Epithelial cell of proximal tubule (primary cell): Measurements from ENCODE around the gene SF3A2. TPM values are rescaled to one million over a fixed set of nuclear protein-coding genes. Genes with fewer than 3 reads are reported as not detected.

ENCODE experiments used
- DNase-seq: peaks from one replicate; pipeline ENCODE4 v3.0.0-alpha.2; 2011; ENCODE audit warnings: low read depth
- H3K4me3 ChIP-seq: 2 replicates; pipeline ENCODE4 v1.5.1; 2011; ENCODE audit warnings: low read depth, mild to moderate bottlenecking, low read length
- total RNA-seq: library from RNA; depleted of rRNA; stranded (reverse); fragments of >200 nt; gene quantifications from 2 replicates; pipeline ENCODE4 v1.2.3, GENCODE V29; 2015
- TF ChIP-seq, protein P1 (sequence below): conservative IDR thresholded peaks from 2 replicates; pipeline ENCODE4 v1.5.1; 2012; ENCODE audit warnings: low read depth, mild to moderate bottlenecking, low read length

The SF3A2 gene
- total RNA-seq, 1 donor from 2014 or later: 51.7 TPM

DNA sequence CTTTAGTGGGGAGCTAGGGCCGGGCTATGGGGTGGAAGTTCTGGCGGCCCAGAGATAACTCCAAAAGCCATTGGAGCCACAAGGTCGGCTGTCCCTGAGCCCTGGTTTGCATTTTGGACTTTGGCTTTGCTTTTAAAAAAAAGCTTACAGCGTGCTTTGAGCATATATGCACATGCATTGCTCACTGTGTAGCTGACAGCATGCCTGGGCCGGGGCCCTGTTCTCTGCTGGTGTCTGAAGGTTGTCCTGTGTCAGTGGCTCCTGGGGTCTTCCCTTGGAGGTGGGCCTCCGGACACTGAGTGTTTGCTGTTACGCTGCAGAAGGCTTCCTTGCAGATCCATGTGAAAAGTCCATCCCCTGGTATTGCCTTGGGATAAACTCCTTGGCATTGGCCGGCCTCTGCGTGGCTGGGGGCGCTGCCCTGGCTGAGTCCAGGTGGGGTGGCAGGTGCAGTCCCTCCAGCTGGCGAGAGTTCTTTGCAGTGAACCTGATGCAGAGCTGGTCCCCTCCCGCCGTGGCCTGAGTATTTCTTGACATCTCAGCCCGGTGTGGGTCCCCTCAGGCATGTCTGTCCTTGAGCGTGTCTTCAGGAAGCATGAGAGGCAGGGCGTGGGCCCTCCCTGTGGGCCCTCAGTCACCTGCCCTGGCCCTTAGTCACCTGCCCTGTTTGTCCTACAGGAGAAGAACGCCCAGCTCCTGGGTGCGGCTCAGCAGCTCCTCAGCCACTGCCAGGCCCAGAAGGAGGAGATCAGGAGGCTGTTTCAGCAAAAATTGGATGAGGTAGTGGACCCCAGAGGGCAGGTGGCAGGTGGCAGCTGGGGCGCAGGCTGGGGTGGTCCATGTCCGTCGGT is 23.5 kb upstream of the SF3A2 start:
- no peak for DNase-seq
- no peak overlapping the region for H3K4me3 ChIP-seq
- TF ChIP-seq, protein P1, sequence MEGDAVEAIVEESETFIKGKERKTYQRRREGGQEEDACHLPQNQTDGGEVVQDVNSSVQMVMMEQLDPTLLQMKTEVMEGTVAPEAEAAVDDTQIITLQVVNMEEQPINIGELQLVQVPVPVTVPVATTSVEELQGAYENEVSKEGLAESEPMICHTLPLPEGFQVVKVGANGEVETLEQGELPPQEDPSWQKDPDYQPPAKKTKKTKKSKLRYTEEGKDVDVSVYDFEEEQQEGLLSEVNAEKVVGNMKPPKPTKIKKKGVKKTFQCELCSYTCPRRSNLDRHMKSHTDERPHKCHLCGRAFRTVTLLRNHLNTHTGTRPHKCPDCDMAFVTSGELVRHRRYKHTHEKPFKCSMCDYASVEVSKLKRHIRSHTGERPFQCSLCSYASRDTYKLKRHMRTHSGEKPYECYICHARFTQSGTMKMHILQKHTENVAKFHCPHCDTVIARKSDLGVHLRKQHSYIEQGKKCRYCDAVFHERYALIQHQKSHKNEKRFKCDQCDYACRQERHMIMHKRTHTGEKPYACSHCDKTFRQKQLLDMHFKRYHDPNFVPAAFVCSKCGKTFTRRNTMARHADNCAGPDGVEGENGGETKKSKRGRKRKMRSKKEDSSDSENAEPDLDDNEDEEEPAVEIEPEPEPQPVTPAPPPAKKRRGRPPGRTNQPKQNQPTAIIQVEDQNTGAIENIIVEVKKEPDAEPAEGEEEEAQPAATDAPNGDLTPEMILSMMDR: no peak

DNA sequence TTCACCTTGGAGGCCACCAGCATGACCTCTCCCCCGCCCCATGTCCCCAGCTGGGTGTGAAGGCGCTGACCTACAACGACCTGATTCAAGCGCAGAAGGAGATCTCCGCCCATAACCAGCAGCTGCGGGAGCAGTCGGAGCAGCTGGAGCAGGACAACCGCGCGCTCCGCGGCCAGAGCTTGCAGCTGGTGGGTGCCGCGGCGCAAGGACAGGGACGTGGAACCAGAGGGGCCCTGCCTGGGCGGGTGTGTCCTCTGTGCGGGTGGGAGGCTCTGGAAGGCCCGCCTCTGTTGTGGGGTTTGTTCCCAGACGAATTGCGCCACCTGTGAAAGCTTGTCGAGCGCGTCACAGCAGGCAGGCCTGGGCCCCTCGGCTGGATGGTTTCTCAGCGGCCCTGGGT is 22.8 kb upstream of the SF3A2 start:
- TF ChIP-seq, protein P1: no peak
- H3K4me3 ChIP-seq: no peak overlapping the region
- no peak for DNase-seq

DNA sequence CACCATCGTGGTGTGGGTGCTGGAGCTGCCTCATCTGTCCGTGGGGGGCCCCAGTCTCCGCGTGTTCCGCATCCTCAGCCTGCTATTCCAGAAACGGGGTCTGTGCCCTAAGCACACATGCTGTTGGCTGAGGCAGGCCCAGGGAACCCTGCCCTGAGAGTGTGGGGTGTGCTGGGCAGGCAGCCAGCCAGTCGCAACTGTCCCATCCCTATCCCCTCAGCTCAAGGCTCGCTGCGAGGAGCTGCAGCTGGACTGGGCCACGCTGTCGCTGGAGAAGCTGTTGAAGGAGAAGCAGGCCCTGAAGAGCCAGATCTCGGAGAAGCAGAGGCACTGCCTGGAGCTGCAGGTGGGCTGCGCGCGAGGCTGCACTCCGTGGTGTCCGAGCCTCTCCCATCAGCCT is 22.4 kb upstream of the SF3A2 start:
- TF ChIP-seq, protein P1: no peak
- DNase-seq: no peak
- H3K4me3 ChIP-seq: no peak overlapping the region

DNA sequence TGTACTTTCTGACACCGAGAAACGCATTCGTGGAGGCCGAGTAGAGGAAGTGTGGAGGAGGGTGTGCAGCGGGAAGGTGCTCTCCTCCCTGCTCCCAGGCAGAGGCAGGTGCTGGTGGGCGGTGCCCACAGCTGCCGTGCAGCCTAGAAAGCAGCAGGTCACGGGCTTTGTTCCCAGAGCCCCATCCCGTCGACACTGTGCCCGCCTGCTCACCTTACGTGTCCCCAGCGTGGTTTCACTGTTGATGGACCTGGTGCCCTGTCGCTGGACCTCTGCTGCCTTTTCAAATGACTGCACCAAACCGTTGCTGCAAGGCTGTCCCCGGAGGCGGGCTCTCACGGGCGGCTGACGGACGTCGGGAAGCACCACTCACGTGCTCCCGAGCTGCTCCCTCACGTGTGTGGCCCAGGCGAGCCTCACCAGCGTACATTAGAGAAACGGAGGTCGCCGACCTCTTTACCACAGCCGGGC is 21.3 kb upstream of the SF3A2 start:
- DNase-seq: no peak
- H3K4me3 ChIP-seq: no peak overlapping the region
- TF ChIP-seq, protein P1: no peak

DNA sequence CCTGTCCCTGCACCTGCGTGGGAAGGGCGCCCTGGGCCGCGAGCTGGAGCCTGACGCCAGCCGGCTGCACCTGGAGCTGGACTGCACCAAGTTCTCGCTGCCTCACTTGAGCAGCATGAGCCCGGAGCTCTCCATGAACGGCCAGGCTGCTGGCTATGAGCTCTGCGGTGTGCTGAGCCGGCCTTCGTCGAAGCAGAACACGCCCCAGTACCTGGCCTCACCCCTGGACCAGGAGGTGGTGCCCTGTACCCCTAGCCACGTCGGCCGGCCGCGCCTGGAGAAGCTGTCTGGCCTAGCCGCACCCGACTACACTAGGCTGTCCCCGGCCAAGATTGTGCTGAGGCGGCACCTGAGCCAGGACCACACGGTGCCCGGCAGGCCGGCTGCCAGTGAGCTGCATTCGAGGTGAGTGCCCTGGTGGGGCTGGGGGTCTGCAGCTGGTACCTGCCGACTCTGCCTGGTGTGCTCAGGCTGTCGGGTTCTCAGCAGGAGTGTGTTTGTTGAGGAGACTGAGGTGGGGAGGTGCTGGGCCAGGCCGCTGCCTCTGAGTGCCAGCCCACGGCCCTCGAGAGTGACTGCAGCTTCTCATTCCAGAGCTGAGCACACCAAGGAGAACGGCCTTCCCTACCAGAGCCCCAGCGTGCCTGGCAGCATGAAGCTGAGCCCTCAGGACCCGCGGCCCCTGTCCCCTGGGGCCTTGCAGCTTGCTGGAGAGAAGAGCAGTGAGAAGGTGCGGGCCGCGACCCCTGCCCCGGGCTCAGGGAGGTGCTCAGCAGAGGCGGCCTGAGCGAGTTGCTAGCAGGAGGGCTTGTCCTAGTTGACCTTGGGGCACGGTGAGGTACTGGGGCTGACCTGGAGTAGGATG is 20.0 kb upstream of the SF3A2 start:
- H3K4me3 ChIP-seq: no peak overlapping the region
- TF ChIP-seq, protein P1: no peak

DNA sequence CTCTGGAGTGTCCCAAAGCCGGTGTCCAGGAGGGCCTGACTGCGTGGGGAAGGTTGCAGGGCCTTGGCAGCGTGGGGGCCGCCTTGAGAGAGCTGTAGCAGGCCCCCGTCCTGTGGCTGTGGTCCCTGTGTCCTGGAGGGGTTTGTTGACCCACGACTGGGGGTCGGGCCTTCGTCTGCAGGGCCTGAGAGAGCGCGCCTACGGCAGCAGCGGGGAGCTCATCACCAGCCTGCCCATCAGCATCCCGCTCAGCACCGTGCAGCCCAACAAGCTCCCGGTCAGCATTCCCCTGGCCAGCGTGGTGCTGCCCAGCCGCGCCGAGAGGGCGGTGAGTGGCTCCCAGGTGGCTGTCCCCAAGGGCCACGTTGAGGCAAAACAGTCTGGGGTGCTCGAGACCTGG is 19.0 kb upstream of the SF3A2 start:
- TF ChIP-seq, protein P1: no peak
- H3K4me3 ChIP-seq: no peak overlapping the region

More for the DNA sequence above, 20.0 kb upstream of the SF3A2 start:
- DNase-seq: no peak

More for the DNA sequence above, 19.0 kb upstream of the SF3A2 start:
- DNase-seq: no peak
